Neural crest cell (in vitro differentiated cells): Measurements from ENCODE around the gene TYW1B. TPM values are rescaled to one million over a fixed set of nuclear protein-coding genes. Genes with fewer than 3 reads are reported as not detected.
"Not testable (repeated sequence)": the region's sequence is repeated elsewhere in the genome, so short reads cannot be mapped to it uniquely, and the experiment has no call there.

Source experiments
- DNase-seq: peaks from one replicate; pipeline ENCODE4 v3.0.0; 2021; ENCODE audit warnings: low read depth, mixed read lengths, low spot score
- H3K27ac Mint-ChIP-seq: one replicate; pipeline ENCODE4 v1.8.0; 2021; ENCODE audit warnings: mild to moderate bottlenecking, mixed read lengths; ENCODE audit not compliant: unreplicated experiment
- H3K27me3 Mint-ChIP-seq: 2 replicates; pipeline ENCODE4 v1.8.0; 2021; ENCODE audit warnings: low read depth, mild to moderate bottlenecking, mixed read lengths
- H3K36me3 Mint-ChIP-seq: 2 replicates; pipeline ENCODE4 v1.8.0; 2021; ENCODE audit warnings: low read depth, mild to moderate bottlenecking, mixed read lengths
- H3K4me1 Mint-ChIP-seq: 2 replicates; pipeline ENCODE4 v1.8.0; 2021; ENCODE audit warnings: mixed read lengths
- H3K4me3 Mint-ChIP-seq: one replicate; pipeline ENCODE4 v1.8.0; 2021; ENCODE audit warnings: mild to moderate bottlenecking, mixed read lengths
- H3K9me3 Mint-ChIP-seq: 2 replicates; pipeline ENCODE4 v1.8.0; 2021; ENCODE audit warnings: mixed read lengths
- CTCF ChIP-seq: fragments of 200-600 bp; sonication (generic); conservative IDR thresholded peaks from 2 replicates; pipeline ENCODE4 v1.5.0; 2021; ENCODE audit warnings: antibody characterized with exemption, mild to moderate bottlenecking
- total RNA-seq: library from RNA; stranded (reverse); gene quantifications from 2 replicates; pipeline ENCODE4 v1.2.1, GENCODE V29; 2021

The TYW1B gene
- total RNA-seq, 1 donor from 2014 or later = 2.7 TPM

GRCh38 chr7:72739716-72740115 is 88.3 kb downstream of the TYW1B start:
- H3K4me1 Mint-ChIP-seq, H3K27ac Mint-ChIP-seq, H3K4me3 Mint-ChIP-seq, DNase-seq, H3K27me3 Mint-ChIP-seq: not testable (repeated sequence)
- H3K9me3 Mint-ChIP-seq = peaks cover 11% of the 10 kb centered on the region
- peaks cover 36% of the 10 kb centered on the region for H3K36me3 Mint-ChIP-seq

- Mint-ChIP-seq H3K36me3 (peaks cover 45% of the 10 kb centered on the region), H3K9me3 (peaks cover 19% of the 10 kb centered on the region)
- not testable (repeated sequence) for DNase-seq, H3K4me1 Mint-ChIP-seq, H3K4me3 Mint-ChIP-seq, H3K27me3 Mint-ChIP-seq, H3K27ac Mint-ChIP-seq
Measured at GRCh38 chr7:72735855-72736254, 92.1 kb downstream of the TYW1B start.

GRCh38 chr7:72730815-72731214 is 97.2 kb downstream of the TYW1B start:
- H3K27ac Mint-ChIP-seq, H3K4me3 Mint-ChIP-seq, H3K27me3 Mint-ChIP-seq, H3K4me1 Mint-ChIP-seq, DNase-seq: not testable (repeated sequence)
- Mint-ChIP-seq H3K9me3 (peaks cover 22% of the 10 kb centered on the region), H3K36me3 (peaks cover 48% of the 10 kb centered on the region)

GRCh38 chr7:72730384-72730783 is 97.6 kb downstream of the TYW1B start:
- peaks cover 50% of the 10 kb centered on the region for H3K36me3 Mint-ChIP-seq
- H3K27ac Mint-ChIP-seq, H3K4me3 Mint-ChIP-seq: not testable (repeated sequence)

GRCh38 chr7:72729130-72729529 is 98.9 kb downstream of the TYW1B start:
- DNase-seq, H3K27me3 Mint-ChIP-seq, H3K27ac Mint-ChIP-seq, H3K4me1 Mint-ChIP-seq, H3K4me3 Mint-ChIP-seq: not testable (repeated sequence)
- H3K36me3 Mint-ChIP-seq = peaks cover 41% of the 10 kb centered on the region
- peaks cover 19% of the 10 kb centered on the region for H3K9me3 Mint-ChIP-seq

More at GRCh38 chr7:72730384-72730783, 97.6 kb downstream of the TYW1B start:
- H3K27me3 Mint-ChIP-seq, H3K4me1 Mint-ChIP-seq, DNase-seq: not testable (repeated sequence)
- H3K9me3 Mint-ChIP-seq = peaks cover 22% of the 10 kb centered on the region

- not testable (repeated sequence) for DNase-seq, H3K27me3 Mint-ChIP-seq, H3K27ac Mint-ChIP-seq, H3K4me3 Mint-ChIP-seq, H3K9me3 Mint-ChIP-seq, H3K4me1 Mint-ChIP-seq
- peaks cover 14% of the 10 kb centered on the region for H3K36me3 Mint-ChIP-seq
Measured at GRCh38 chr7:72722694-72723093, 105.3 kb downstream of the TYW1B start.

GRCh38 chr7:72720890-72721289 is 107.1 kb downstream of the TYW1B start:
- H3K9me3 Mint-ChIP-seq, H3K27me3 Mint-ChIP-seq, DNase-seq, H3K27ac Mint-ChIP-seq, H3K36me3 Mint-ChIP-seq, H3K4me3 Mint-ChIP-seq, H3K4me1 Mint-ChIP-seq: not testable (repeated sequence)

- H3K27ac Mint-ChIP-seq, H3K9me3 Mint-ChIP-seq: not testable (repeated sequence)
Measured at GRCh38 chr7:72717252-72717774, 110.7 kb downstream of the TYW1B start.

GRCh38 chr7:72711927-72712326 is 116.1 kb downstream of the TYW1B start:
- not testable (repeated sequence) for H3K9me3 Mint-ChIP-seq, H3K4me1 Mint-ChIP-seq, H3K27ac Mint-ChIP-seq, DNase-seq, H3K27me3 Mint-ChIP-seq, H3K4me3 Mint-ChIP-seq
- H3K36me3 Mint-ChIP-seq = peaks cover 20% of the 10 kb centered on the region

More at GRCh38 chr7:72717252-72717774, 110.7 kb downstream of the TYW1B start:
- H3K27me3 Mint-ChIP-seq, DNase-seq, H3K4me3 Mint-ChIP-seq, H3K4me1 Mint-ChIP-seq: not testable (repeated sequence)
- peaks cover 11% of the 10 kb centered on the region for H3K36me3 Mint-ChIP-seq

GRCh38 chr7:72710983-72711382 is 117.0 kb downstream of the TYW1B start:
- H3K4me3 Mint-ChIP-seq = no peak overlapping the region
- no peak for TF ChIP-seq CTCF
- DNase-seq = no peak
- H3K27ac Mint-ChIP-seq = no peak overlapping the region
- peaks cover 8% of the 10 kb centered on the region for H3K4me1 Mint-ChIP-seq
- peaks cover 3% of the 10 kb centered on the region for H3K9me3 Mint-ChIP-seq
- H3K27me3 Mint-ChIP-seq = no peaks in the 10 kb centered on the region
- H3K36me3 Mint-ChIP-seq = peaks cover 20% of the 10 kb centered on the region
